Keratinocyte (primary cell): ENCODE data around the gene ZEB2.

ENCODE experiments used
- CTCF ChIP-seq, 3 experiments: IDR thresholded peaks in 1 of 3; conservative IDR thresholded peaks in 1 of 3; optimal IDR thresholded peaks in 1 of 3; 2 replicates in 2 of 3; 3 replicates in 1 of 3; pipeline versions ENCODE3 to v1.5.1; 2011; ENCODE audit warnings: low read length in 3 of 3, mild to moderate bottlenecking in 3 of 3, moderate library complexity in 2 of 3, control low read depth in 1 of 3, inconsistent platforms in 1 of 3; ENCODE audit not compliant: insufficient read depth in 2 of 3; ENCODE audit errors: extremely low read depth in 1 of 3
- EZH2 ChIP-seq: IDR thresholded peaks from one replicate; pipeline ENCODE4 v1.6.1; 2012; ENCODE audit warnings: inconsistent platforms, mild to moderate bottlenecking, low read length, moderate library complexity

- TF ChIP-seq EZH2 (no peak), CTCF (optimal IDR thresholded peaks at IDR 0.05 in 1 of 3, IDR thresholded peaks at IDR 0.05 in 1 of 3, conservative IDR thresholded peaks at IDR 0.05 in 1 of 3; ENCODE audit: extremely low read depth in 1 of 3, insufficient read depth in 2 of 3, low read length in 3 of 3) (no peak)
Observed at GRCh38 chr2:144376460-144376859, 143.5 kb downstream of the ZEB2 start.
